ENCODE measurements around the gene PARL.

Gene PARL

DNA sequence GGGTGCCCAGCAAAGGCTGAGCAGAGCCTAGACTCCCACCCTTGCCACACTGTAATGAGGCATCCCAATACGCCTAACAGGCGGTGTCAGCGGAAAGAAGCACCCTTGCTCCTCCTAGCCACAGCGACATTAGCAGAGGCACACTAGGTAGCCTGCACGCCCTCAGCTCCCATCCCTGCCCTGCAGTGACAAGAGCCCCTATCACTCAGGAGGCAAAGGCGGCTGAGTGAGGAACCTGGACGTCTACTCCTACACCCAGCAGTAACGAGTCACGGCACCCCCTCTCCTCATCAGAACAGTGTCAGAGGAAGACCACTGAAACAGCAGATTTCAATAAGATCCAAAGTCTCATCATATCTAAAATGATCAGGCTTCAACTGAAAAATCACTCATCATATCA, 47.3 kb downstream of the PARL start:
- peaks cover 70% of the 10 kb centered on the region; the same call in 1 of the 2 replicates for H3K36me3 ChIP-seq (ENCODE audit: insufficient read depth, low read length)

DNA sequence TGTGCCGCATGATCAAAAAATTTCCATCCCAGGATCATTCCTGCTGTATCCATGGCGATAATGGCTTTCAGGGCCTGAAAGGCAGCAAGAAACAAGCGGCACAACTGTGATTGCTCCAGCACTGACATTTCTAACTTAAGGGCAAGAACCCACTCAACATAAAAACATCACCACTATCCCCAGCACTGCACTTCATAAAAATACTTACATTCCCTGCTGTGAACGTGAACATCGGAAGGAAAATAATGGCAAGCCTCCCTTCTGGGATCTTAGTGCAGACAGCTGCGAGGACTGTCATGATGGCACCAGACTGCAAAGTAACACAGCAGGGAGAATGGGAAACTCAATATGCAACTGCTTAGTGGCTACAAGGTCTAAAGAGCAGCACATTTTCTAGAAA, 51.2 kb downstream of the PARL start:
- Histone ChIP-seq H2AFZ (ENCODE audit: low read length) (no peak overlapping the region), H3K9me2 (replicated peaks; ENCODE audit: low read depth, low read length) (no peaks in the 10 kb centered on the region), H3K4me1 (ENCODE audit: insufficient read depth, low read length, poor library complexity, severe bottlenecking) (no peaks in the 10 kb centered on the region), H3K27me3 (ENCODE audit: insufficient read depth, low read length, poor library complexity, severe bottlenecking) (no peaks in the 10 kb centered on the region), H3K36me3 (ENCODE audit: insufficient read depth, low read length) (peaks cover 63% of the 10 kb centered on the region), H3K9ac (ENCODE audit: low read depth, low read length, poor library complexity, severe bottlenecking) (no peak overlapping the region), H3F3A (ENCODE audit: low read depth) (no peaks in the 10 kb centered on the region), H3K79me2 (ENCODE audit: insufficient read depth, low read length) (no peaks in the 10 kb centered on the region), H3K4me3 (ENCODE audit: low read length, poor library complexity, severe bottlenecking) (no peak overlapping the region), H3K9me3 (ENCODE audit: insufficient read depth, low read depth, low read length) (no peaks in the 10 kb centered on the region), H4K20me1 (ENCODE audit: insufficient read depth, low read length, poor library complexity, severe bottlenecking) (no peaks in the 10 kb centered on the region), H3K4me2 (ENCODE audit: low read depth, low read length, poor library complexity, severe bottlenecking) (no peak overlapping the region)
- TF ChIP-seq EZH2phosphoT487 (IDR thresholded peaks at IDR 0.05; ENCODE audit: borderline replicate concordance) = no peak
- TF ChIP-seq, protein P1, sequence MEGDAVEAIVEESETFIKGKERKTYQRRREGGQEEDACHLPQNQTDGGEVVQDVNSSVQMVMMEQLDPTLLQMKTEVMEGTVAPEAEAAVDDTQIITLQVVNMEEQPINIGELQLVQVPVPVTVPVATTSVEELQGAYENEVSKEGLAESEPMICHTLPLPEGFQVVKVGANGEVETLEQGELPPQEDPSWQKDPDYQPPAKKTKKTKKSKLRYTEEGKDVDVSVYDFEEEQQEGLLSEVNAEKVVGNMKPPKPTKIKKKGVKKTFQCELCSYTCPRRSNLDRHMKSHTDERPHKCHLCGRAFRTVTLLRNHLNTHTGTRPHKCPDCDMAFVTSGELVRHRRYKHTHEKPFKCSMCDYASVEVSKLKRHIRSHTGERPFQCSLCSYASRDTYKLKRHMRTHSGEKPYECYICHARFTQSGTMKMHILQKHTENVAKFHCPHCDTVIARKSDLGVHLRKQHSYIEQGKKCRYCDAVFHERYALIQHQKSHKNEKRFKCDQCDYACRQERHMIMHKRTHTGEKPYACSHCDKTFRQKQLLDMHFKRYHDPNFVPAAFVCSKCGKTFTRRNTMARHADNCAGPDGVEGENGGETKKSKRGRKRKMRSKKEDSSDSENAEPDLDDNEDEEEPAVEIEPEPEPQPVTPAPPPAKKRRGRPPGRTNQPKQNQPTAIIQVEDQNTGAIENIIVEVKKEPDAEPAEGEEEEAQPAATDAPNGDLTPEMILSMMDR (conservative IDR thresholded peaks at IDR 0.05; ENCODE audit: low read length) = no peak

More for the DNA sequence above, 47.3 kb downstream of the PARL start:
- no peaks in the 10 kb centered on the region for H3K79me2 ChIP-seq (ENCODE audit: insufficient read depth, low read length)
- no peaks in the 10 kb centered on the region for H3K4me1 ChIP-seq (ENCODE audit: insufficient read depth, low read length, poor library complexity, severe bottlenecking)
- H3K4me2 ChIP-seq (ENCODE audit: low read depth, low read length, poor library complexity, severe bottlenecking) = no peak overlapping the region
- no peak overlapping the region for H3K4me3 ChIP-seq (ENCODE audit: low read length, poor library complexity, severe bottlenecking)
- no peak overlapping the region for H3K9ac ChIP-seq (ENCODE audit: low read depth, low read length, poor library complexity, severe bottlenecking)
- no peaks in the 10 kb centered on the region for H3F3A ChIP-seq (ENCODE audit: low read depth)
- no peaks in the 10 kb centered on the region for H3K9me2 ChIP-seq (replicated peaks; ENCODE audit: low read depth, low read length)
- no peaks in the 10 kb centered on the region for H3K9me3 ChIP-seq (ENCODE audit: insufficient read depth, low read depth, low read length)
- no peaks in the 10 kb centered on the region for H3K27me3 ChIP-seq (ENCODE audit: insufficient read depth, low read length, poor library complexity, severe bottlenecking)
- no peaks in the 10 kb centered on the region for H4K20me1 ChIP-seq (ENCODE audit: insufficient read depth, low read length, poor library complexity, severe bottlenecking)
- TF ChIP-seq, protein P1 (conservative IDR thresholded peaks at IDR 0.05; ENCODE audit: low read length) = no peak
- TF ChIP-seq EZH2phosphoT487 (IDR thresholded peaks at IDR 0.05; ENCODE audit: borderline replicate concordance) = no peak
- no peak overlapping the region for H2AFZ ChIP-seq (ENCODE audit: low read length)

DNA sequence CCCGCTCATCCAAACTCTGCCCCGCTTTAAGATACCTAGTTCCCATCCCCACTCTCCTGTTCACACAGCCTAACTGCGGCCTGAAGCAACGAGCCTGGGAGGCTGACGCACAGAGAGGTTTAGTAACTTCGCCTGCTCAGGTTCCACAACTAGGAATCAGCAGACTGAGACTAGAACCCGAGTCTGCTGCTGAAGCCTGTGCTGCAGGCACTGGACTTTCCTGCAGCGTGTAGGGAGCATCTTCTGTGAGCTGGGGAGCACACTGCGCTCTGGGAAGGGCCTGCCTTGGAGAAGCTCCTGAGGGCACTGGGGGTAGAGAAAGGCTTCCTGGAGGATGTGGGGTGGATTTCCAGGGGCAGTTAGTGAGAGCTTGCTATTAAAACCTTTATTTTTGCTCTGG, 54.5 kb downstream of the PARL start:
- Histone ChIP-seq H3K9me3 (ENCODE audit: insufficient read depth, low read depth, low read length) (no peaks in the 10 kb centered on the region), H3K79me2 (ENCODE audit: insufficient read depth, low read length) (no peaks in the 10 kb centered on the region), H3K36me3 (ENCODE audit: insufficient read depth, low read length) (peaks cover 60% of the 10 kb centered on the region), H3K4me1 (ENCODE audit: insufficient read depth, low read length, poor library complexity, severe bottlenecking) (no peaks in the 10 kb centered on the region), H3K4me2 (ENCODE audit: low read depth, low read length, poor library complexity, severe bottlenecking) (no peak overlapping the region), H3K9ac (ENCODE audit: low read depth, low read length, poor library complexity, severe bottlenecking) (no peak overlapping the region), H3K4me3 (ENCODE audit: low read length, poor library complexity, severe bottlenecking) (no peak overlapping the region), H3F3A (ENCODE audit: low read depth) (no peaks in the 10 kb centered on the region), H3K27me3 (ENCODE audit: insufficient read depth, low read length, poor library complexity, severe bottlenecking) (no peaks in the 10 kb centered on the region), H2AFZ (ENCODE audit: low read length) (no peak overlapping the region), H4K20me1 (ENCODE audit: insufficient read depth, low read length, poor library complexity, severe bottlenecking) (no peaks in the 10 kb centered on the region), H3K9me2 (replicated peaks; ENCODE audit: low read depth, low read length) (no peaks in the 10 kb centered on the region)
- TF ChIP-seq, protein P1 (conservative IDR thresholded peaks at IDR 0.05; ENCODE audit: low read length) = no peak
- TF ChIP-seq EZH2phosphoT487 (IDR thresholded peaks at IDR 0.05; ENCODE audit: borderline replicate concordance) = no peak
